IgD-negative memory B cell (primary cell): Measurements from ENCODE around the gene PIGK. TPM values are rescaled to one million over a fixed set of nuclear protein-coding genes. Genes with fewer than 3 reads are reported as not detected.

Source experiments
- H3K27ac Mint-ChIP-seq, 3 donors: one replicate each; pipeline ENCODE4 v1.8.0; 2020 to 2022; ENCODE audit warnings: mild to moderate bottlenecking in 3 of 3, mixed read lengths in 3 of 3, moderate library complexity in 1 of 3
- H3K27me3 Mint-ChIP-seq: one replicate; pipeline ENCODE4 v1.8.0; 2021; ENCODE audit warnings: mixed read lengths
- H3K36me3 Mint-ChIP-seq: one replicate; pipeline ENCODE4 v1.8.0; 2020; ENCODE audit warnings: mild to moderate bottlenecking, mixed read lengths
- H3K4me1 Mint-ChIP-seq, 3 donors: one replicate each; pipeline ENCODE4 v1.8.0; 2020 to 2022; ENCODE audit warnings: mixed read lengths in 3 of 3, mild to moderate bottlenecking in 1 of 3
- H3K4me3 Mint-ChIP-seq, 4 donors: one replicate each; pipeline ENCODE4 v1.8.0; 2020 to 2022; ENCODE audit warnings: mild to moderate bottlenecking in 4 of 4, mixed read lengths in 4 of 4, moderate library complexity in 3 of 4
- H3K9me3 Mint-ChIP-seq, 3 donors: one replicate each; pipeline ENCODE4 v1.8.0; 2020 to 2021; ENCODE audit warnings: mixed read lengths in 3 of 3, mild to moderate bottlenecking in 1 of 3
- polyA plus RNA-seq: library from polyadenylated mRNA; unstranded; fragments of 300-500 nt; fragmentation: Illumina TruSeq; gene quantifications from one replicate; pipeline ENCODE4 v1.2.3, GENCODE V29; 2021

The PIGK gene
- polyA plus RNA-seq, 1 donor from 2014 or later: 18.1 TPM

DNA sequence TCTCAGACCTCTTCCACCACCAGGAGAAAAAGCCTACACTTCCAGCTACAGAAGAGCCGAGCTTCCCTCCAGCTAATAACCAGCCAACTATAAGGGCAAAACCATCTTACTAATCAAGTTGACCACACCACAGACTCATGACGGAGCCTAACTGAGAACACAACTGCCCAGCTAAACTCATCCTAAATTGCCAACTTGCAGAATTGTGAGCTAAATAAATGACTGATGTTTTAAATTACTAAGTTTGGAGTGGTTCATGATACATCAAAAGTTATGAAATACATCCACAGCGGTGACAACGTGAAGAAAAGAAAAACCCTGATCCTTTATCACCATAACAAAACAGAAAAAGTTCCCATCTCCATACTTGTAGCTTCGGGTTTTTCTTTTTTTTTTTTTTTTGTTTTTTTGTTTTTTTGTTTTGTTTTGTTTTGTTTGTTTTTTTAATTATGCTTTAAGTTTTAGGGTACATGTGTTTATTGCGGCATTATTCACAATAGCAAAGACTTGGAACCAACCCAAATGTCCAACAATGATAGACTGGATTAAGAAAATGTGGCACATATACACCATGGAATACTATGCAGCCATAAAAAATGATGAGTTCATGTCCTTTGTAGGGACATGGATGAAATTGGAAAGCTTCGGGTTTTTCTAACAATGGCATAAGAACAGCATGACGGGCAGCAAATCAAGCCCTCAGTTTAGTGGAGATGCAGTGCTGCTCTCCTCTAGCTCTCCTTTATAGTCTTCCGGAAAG lies 122.6 kb downstream of the PIGK start:
- Mint-ChIP-seq H3K4me1 (peaks cover 0 to 1% (median 0%) of the 10 kb centered on the region in 3 donors), H3K27me3 (no peaks in the 10 kb centered on the region), H3K36me3 (peaks cover 3% of the 10 kb centered on the region), H3K4me3 (no peak overlapping the region), H3K9me3 (peaks cover 0 to 5% (median 2%) of the 10 kb centered on the region in 3 donors), H3K27ac (no peak overlapping the region)

DNA sequence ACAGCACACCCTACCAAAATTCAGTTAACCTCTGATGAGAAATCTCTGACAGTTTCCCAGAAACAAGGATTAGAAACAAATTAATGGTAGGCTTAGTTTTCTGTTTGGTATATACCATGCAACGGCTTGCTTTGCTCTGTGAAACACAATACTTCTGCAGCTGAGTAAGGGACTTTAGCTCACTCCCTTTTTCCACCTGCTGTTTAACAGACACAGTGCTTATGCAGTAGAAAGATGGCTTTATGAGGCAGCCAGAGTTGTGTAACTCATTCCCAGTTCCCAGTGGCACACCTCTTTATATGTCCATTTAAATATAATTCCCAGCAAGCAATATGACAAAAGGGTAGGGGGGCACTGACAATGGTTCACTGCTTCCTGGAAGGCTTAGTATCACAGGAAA lies 124.0 kb downstream of the PIGK start:
- no peaks in the 10 kb centered on the region for H3K27me3 Mint-ChIP-seq

DNA sequence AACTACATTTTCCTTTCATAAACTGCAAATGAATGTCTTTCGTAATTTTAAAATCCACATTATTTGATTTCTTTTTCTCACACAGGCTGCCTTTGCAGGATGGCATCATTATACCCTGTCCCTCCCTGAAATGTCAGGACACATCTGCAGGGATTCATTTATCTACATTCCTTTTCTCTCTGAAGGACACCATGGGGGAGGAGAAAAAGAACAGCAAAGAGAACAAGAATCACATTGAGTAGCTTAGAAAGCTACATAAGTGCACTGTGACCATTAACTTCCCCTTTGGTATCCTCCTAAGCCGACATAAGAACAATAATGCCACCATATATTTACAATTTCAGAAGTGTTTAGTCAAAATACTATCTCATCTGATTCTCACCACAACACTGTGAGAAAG lies 129.5 kb downstream of the PIGK start:
- Mint-ChIP-seq H3K36me3 (peaks cover 11% of the 10 kb centered on the region), H3K9me3 (no peaks in the 10 kb centered on the region), H3K4me1 (no peaks in the 10 kb centered on the region), H3K4me3 (no peak overlapping the region), H3K27me3 (no peaks in the 10 kb centered on the region), H3K27ac (no peak overlapping the region)

More for the DNA sequence above, 124.0 kb downstream of the PIGK start:
- peaks cover 0 to 1% (median 0%) of the 10 kb centered on the region in 3 donors for H3K4me1 Mint-ChIP-seq
- H3K9me3 Mint-ChIP-seq: peaks cover 0 to 5% (median 2%) of the 10 kb centered on the region in 3 donors
- peaks cover 10% of the 10 kb centered on the region for H3K36me3 Mint-ChIP-seq
- no peak overlapping the region for H3K27ac Mint-ChIP-seq
- no peak overlapping the region for H3K4me3 Mint-ChIP-seq

DNA sequence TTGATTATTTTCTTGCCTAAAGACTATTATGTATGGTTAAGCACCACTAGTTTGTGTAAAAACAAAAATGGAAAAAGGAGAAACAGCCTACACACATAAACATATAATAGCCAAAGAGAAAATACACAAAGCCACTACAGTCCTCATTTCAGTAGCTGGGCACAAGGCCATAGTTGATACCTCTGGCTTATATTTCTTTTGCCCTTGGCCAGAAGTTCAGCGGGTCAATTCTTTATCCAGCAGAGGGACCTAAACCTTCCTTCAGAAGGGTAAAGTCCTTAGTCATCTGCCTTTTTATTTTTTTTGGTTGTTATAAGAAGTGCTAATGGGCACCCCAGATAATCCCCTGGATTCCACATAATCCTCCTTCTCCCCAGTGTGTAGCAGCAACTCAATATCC lies 134.1 kb downstream of the PIGK start:
- Mint-ChIP-seq H3K4me1 (no peaks in the 10 kb centered on the region), H3K27me3 (peaks cover 2% of the 10 kb centered on the region), H3K27ac (no peak overlapping the region), H3K4me3 (no peak overlapping the region), H3K36me3 (peaks cover 2% of the 10 kb centered on the region), H3K9me3 (no peaks in the 10 kb centered on the region)

DNA sequence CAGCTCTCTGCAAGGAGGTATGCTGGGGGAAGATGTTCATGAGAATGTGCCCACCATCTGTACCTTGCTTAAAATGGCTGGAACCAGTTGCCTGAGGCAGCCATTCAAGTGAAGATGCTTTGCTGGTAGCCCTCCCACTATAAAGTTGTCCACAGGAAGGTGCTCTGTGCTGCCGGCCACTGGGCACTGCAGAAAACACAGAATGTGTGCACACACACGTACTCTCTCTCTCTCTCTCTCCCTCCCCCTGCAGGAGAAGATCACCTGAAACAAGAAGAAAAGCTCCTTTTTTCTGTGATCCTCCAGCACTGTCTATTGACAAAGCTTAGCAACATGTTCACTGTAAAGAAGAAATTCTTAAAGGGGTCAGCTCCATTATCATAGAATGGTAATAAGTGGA lies 134.8 kb downstream of the PIGK start:
- H3K4me3 Mint-ChIP-seq: no peak overlapping the region
- H3K9me3 Mint-ChIP-seq: no peaks in the 10 kb centered on the region
- H3K27me3 Mint-ChIP-seq: peaks cover 2% of the 10 kb centered on the region
- H3K27ac Mint-ChIP-seq: no peak overlapping the region
- peaks cover 2% of the 10 kb centered on the region for H3K36me3 Mint-ChIP-seq
- H3K4me1 Mint-ChIP-seq: no peaks in the 10 kb centered on the region

DNA sequence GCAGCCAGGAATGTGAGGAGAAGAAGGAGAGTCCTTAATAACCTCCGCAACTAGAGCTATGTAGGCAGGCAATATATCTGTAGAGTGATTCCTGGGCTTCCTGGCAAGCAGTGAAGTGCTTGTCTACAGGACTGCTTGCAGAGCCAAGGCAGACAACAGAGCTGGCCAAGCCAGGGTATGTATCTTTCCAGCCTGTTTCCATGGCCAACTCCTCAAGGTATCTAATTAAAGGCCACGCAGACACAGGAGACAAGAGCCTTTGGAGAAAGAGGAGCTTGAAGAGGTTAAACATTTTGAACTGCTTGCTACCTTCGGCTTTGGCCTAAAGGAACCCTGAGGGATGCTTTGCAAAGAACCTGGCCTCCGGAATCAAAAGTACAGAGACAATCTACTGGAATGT lies 137.4 kb downstream of the PIGK start:
- H3K9me3 Mint-ChIP-seq: no peaks in the 10 kb centered on the region
- peaks cover 4% of the 10 kb centered on the region for H3K27me3 Mint-ChIP-seq
- H3K4me3 Mint-ChIP-seq: no peak overlapping the region
- no peaks in the 10 kb centered on the region for H3K36me3 Mint-ChIP-seq
- H3K27ac Mint-ChIP-seq: no peak overlapping the region
- no peaks in the 10 kb centered on the region for H3K4me1 Mint-ChIP-seq

DNA sequence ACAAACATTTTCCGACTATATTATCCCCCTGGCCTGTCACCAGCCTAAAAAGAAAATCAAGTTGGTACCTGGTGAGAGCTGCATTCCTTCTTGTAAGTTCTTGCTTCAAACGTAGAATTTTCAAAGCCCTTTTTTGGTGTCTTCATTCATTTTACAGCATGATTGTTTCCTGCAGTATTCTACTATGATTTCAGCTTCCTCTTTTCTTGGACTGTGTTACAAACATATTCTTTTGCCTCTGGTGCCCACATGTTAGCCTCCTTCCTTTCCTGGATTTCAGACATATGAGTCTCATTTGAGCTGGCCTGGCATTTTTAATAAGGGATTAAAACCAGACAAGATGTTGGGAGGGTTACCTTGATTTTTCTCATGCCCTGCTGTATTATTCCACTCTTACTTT lies 142.5 kb downstream of the PIGK start:
- H3K27me3 Mint-ChIP-seq: peaks cover 4% of the 10 kb centered on the region
- no peak overlapping the region for H3K27ac Mint-ChIP-seq
- H3K4me3 Mint-ChIP-seq: no peak overlapping the region
- H3K4me1 Mint-ChIP-seq: no peaks in the 10 kb centered on the region
- H3K36me3 Mint-ChIP-seq: no peaks in the 10 kb centered on the region
- no peaks in the 10 kb centered on the region for H3K9me3 Mint-ChIP-seq

DNA sequence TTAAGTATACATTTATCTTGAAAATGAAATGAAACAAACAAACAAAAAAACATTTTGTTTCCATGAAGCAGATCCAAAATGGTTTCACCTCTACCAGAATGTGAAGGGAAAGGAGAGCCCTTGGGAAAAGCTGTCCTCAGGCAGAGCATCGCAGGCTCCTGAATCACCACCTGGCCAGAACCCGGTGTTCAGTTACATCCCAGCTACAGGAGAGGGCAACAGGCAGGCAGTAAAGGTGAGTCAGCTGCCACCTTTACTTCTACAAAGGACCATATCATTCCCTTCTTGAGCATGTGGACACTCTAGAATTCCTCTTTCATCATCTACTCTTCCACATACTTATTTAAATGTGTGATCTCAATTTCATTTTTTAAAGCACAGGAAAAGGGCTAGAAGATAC lies 151.2 kb downstream of the PIGK start:
- H3K4me3 Mint-ChIP-seq: no peak overlapping the region
- H3K36me3 Mint-ChIP-seq: peaks cover 2% of the 10 kb centered on the region
- H3K9me3 Mint-ChIP-seq: peaks cover 0 to 3% (median 0%) of the 10 kb centered on the region in 3 donors
- H3K27ac Mint-ChIP-seq: no peak overlapping the region
- H3K4me1 Mint-ChIP-seq: peaks cover 0 to 2% (median 0%) of the 10 kb centered on the region in 3 donors
- H3K27me3 Mint-ChIP-seq: peaks cover 2% of the 10 kb centered on the region

DNA sequence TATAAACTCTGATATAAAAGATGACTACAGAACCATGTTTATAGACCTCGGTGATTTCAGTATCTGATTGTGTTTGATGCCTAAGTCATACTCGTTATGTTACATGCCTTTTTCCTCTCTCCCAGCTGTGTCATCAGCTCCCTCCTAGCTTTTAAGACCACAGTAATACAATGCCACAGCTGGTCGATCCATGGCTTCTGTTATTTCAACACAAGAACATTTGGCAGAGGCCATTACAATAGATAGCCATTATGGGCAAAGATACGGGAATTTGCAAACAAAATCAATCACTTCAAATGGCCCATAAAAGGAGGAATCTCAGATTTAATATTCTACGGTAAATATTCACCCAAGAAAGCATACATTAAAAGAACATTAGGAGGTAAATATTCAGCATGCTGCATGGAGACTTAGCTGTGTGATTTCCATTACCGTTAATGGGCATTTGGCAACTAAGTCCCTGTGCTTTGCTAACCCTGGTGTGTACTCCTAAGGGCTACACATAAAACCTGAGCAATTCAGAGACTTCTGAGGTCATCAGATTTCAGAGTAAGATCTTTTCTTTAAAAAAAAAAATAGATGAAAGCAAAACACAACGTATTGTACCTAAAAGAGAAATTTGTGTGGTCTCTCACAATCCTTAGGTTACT lies 153.4 kb downstream of the PIGK start:
- Mint-ChIP-seq H3K4me3 (no peak overlapping the region), H3K36me3 (peaks cover 2% of the 10 kb centered on the region), H3K27me3 (peaks cover 2% of the 10 kb centered on the region), H3K27ac (no peak overlapping the region), H3K4me1 (peaks cover 0 to 2% (median 0%) of the 10 kb centered on the region in 3 donors), H3K9me3 (peaks cover 0 to 3% (median 0%) of the 10 kb centered on the region in 3 donors)

DNA sequence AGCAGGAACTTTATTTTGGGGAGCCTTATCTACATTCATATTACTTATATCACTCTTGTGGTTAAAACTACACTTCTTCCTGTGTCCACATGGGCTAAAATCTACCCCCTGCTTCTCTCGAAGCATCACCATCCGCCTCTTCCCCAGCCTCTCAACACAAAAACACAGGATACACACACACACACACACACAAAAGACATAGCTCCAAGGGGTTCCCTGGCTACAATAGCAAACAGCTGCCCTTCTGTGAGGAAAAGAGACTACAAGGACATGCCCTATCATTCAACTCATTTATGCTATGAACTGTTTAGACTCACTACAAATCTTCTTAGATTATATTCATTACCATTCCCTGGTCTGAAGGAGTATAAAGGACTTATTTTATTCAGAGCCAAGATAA lies 155.0 kb downstream of the PIGK start:
- Mint-ChIP-seq H3K4me1 (no peaks in the 10 kb centered on the region), H3K27me3 (peaks cover 2% of the 10 kb centered on the region), H3K36me3 (peaks cover 2% of the 10 kb centered on the region), H3K27ac (no peak overlapping the region), H3K4me3 (no peak overlapping the region), H3K9me3 (peaks cover 0 to 3% (median 0%) of the 10 kb centered on the region in 3 donors)

DNA sequence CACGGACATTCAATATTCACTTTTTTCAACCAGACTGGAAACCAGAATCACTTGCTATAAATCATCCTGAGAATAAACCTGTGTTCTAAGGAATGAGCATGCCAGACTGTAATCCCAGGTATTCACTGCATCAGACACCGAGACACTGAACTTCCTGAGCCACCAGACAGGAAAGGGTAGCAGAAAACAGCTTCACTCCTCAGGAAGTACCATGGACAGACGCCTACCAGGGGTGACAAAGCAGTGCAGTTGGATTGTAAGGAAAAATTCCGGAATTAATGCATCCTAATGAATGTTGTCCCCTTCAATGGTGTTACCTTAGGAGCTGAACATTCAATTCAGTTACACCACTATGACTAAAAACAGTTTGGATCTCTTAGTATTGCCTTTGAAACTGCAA lies 156.1 kb downstream of the PIGK start:
- Mint-ChIP-seq H3K4me3 (no peak overlapping the region), H3K36me3 (peaks cover 2% of the 10 kb centered on the region), H3K27ac (no peak overlapping the region), H3K27me3 (peaks cover 2% of the 10 kb centered on the region), H3K9me3 (peaks cover 0 to 3% (median 0%) of the 10 kb centered on the region in 3 donors), H3K4me1 (no peaks in the 10 kb centered on the region)

DNA sequence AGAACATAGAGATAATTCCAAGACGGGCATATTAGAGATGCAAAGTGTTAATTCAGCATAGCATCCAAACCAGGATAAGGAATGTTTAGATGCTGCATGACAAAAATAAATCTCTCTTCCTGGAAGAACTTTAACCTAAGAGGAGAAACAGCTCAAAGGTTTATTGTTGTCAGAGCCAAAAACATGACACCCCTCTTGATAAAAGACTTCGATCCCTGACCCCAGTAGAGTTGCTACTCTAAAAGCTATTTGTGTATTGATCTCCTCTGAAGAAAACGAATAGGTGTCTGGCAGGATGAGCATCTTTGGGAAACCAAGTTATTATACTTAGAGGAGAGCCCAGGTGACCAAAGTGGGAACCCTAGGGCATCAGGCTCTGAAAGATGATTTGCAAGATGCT lies 158.1 kb downstream of the PIGK start:
- H3K36me3 Mint-ChIP-seq: no peaks in the 10 kb centered on the region
- H3K4me3 Mint-ChIP-seq: no peak overlapping the region
- H3K27me3 Mint-ChIP-seq: peaks cover 2% of the 10 kb centered on the region
- peaks cover 0 to 3% (median 2%) of the 10 kb centered on the region in 3 donors for H3K9me3 Mint-ChIP-seq
- no peak overlapping the region for H3K27ac Mint-ChIP-seq
- H3K4me1 Mint-ChIP-seq: no peaks in the 10 kb centered on the region

DNA sequence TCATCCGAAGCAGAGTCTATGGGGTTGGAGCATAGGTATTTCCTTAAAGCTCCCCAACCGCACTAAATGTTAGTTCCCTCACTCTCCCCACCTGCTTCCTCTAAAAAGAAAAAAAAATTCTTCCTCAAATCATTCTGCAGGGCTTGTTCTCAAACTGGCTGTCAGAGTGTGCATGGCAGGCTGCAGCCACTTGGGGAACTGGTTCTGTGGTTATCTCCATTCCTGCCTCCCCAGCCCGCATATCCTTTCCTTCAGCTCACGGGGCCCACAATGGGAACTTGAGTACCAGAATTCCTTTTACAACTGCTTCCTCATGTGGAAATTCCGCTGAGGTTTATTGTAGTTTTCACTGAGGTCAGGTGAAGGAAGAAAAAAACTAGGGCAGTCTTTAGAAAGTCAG lies 159.2 kb downstream of the PIGK start:
- Mint-ChIP-seq H3K27ac (no peak overlapping the region), H3K36me3 (no peaks in the 10 kb centered on the region), H3K9me3 (peaks cover 0 to 2% (median 0%) of the 10 kb centered on the region in 3 donors), H3K4me1 (no peaks in the 10 kb centered on the region), H3K4me3 (no peak overlapping the region), H3K27me3 (peaks cover 2% of the 10 kb centered on the region)

DNA sequence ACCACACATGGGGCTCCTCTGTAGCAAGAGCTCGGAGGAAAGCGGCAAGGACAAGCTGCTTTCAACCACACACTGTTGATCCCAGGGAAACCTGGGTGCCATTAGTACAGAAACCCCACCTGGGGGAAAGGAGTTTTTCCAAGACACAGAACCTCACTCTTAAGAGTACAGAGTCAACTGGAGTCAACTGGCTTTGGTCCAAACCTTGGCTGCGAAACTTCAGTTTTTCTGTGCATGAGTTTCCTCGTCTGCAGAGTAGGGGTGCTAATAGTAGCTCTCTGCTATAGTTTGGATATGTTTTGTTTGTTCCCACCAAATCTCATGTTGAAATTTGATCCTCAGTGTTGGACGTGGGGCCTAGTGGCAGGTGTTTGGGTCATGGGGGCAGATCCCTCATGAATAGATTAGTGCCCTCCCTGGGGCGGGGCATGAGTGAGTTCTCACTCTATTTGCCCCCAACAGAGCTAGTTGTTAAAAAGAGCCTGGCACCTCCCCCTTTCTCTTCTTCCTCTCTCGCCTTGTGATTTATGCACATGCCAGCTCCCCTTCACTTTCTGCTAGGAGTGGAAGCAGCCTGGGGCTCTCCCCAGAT lies 161.1 kb downstream of the PIGK start:
- Mint-ChIP-seq H3K36me3 (no peaks in the 10 kb centered on the region), H3K4me3 (no peak overlapping the region), H3K27ac (no peak overlapping the region), H3K4me1 (no peaks in the 10 kb centered on the region), H3K27me3 (no peaks in the 10 kb centered on the region), H3K9me3 (peaks cover 0 to 2% (median 0%) of the 10 kb centered on the region in 3 donors)

DNA sequence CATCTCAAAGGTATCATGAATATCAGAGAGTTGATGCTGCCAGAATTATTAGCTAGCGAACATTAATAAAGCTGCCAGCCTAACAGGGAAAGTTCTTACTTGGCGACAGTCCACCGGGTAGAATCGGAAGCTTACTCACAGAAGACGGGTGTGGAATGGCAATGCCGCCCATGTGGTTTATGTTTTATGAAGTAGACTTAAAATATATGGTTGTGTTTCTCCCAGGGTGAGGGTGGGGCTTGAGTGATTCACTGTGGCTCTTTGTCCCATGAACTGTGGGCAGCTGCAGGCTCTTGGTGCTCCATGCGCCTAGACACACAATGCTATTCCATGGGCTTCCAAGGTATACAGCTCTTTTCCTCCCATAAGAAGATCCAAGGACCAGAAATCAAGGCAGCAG lies 162.7 kb downstream of the PIGK start:
- Mint-ChIP-seq H3K27me3 (no peaks in the 10 kb centered on the region), H3K9me3 (peaks cover 0 to 2% (median 0%) of the 10 kb centered on the region in 3 donors), H3K4me3 (no peak overlapping the region), H3K4me1 (no peaks in the 10 kb centered on the region), H3K36me3 (no peaks in the 10 kb centered on the region), H3K27ac (no peak overlapping the region)
